GM18499 (cell line): ENCODE data around the gene C19orf73.
"Not testable (repeated sequence)": the region's sequence is repeated elsewhere in the genome, so short reads cannot be mapped to it uniquely, and the experiment has no call there.

Source experiments
- ATAC-seq: cut with Tn5 transposase; IDR thresholded peaks from one replicate; pipeline ENCODE4 v1.9.1; 2021; ENCODE audit warnings: moderate number of reproducible peaks; ENCODE audit not compliant: insufficient read depth, unreplicated experiment

C19orf73 gene

DNA sequence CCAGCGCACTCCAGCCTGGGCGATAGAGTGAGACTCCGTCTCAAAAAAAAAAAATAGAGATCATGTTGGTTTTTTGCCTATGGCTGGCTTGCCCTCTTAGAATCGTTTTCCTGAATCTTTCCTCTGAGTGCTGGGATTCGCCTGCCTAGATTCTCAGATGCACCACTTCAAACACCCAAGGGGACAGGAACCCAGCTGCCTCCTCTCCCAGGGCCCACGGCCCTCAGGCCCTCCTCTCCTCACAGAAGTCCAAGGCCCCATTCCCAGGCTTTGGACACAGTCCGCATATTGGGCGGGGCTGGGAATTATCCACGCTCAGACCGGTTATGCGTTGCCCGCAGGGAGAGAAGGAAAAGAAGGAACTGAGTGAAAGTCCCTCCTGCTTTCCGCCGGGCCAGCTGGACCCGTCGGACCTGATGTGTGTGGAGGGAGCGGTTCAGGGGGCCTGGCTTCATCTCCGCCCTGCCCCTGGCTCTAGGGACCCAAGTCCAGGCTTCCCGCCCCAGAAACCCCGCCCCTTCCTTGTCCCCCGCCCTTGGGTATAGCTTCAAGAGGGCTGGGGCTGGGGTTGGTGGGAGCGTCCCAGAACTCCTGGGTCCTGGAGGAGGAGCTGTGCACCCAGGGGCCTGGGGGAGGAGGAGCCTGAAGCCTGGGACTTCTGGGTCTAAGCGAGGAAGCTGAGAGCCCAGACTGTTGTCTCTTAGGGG lies 6.2 kb upstream of the C19orf73 start:
- no peak for ATAC-seq

DNA sequence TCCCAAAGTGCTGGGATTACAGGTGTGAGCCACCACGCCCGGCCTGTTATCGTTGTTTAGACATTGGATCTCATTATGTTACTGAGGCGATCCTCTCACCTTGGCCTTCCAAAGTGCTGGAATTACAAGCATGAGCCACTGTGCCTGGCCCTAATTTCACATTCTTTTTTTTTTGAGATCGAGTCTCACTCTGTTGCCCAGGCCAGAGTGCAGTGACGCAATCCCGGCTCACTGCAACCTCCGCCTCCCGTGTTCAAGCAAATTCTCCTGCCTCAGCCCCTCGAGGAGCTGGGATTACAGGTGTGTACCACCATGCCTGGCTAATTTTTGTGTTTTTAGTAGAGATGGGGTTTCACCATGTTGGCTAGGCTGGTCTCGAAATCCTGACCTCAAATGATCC lies 4.3 kb upstream of the C19orf73 start:
- ATAC-seq = not testable (repeated sequence)

DNA sequence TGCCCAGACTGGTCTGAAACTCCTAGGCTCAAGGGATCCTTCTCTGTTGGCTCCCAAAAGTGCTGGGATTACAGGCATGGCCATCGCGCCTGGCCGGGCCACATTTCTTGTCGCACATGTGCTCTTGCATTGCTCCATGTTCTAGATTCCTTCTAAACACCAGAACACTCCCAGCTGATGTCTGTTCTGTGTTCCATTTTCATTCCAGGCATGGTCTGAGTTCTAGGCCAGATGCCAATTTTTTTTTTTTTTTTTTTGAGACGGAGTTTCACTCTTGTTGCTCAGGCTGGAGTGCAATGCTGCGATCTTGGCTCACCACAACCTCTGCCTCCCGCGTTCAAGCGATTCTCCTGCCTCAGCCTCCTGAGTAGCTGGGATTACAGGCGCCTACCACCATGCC lies 2.9 kb upstream of the C19orf73 start:
- ATAC-seq = not testable (repeated sequence)

DNA sequence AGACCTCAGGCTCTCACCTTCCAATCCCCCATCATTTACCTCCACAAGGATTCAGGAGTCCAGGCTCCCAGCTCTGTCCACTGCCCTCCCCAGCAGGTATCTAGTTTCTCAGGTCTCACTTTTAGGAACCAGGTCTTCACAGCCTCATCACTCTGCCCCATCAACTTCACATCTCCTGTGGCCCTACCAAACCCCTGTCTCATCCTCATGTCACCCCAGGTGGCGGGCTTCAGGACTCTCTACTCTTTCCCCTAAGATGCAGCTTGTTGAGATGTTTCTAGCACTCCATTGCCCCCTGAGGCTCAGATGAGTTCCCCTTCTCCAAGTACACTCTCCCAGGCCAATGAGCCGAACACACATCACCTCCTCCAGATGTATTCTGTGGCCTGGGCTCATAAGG lies 1.9 kb upstream of the C19orf73 start:
- no peak for ATAC-seq

DNA sequence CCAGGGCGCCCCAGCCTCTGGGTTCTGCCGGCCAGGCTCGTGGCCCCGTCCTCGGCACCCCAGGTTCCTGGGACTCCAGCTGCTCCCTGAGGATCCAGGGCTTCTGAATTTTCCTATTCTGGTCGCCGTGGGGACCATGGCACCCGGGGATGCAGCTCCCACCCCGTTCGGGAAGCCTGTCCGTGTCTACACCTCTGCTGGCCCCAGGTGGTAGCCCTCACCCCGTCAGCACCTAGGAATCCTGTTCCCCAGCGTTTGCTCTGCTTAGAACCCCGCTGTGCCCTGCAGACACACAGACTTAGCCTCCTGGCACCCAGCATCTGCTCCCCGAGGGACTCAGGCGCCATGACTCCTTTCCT lies 1.4 kb upstream of the C19orf73 start:
- no peak for ATAC-seq

DNA sequence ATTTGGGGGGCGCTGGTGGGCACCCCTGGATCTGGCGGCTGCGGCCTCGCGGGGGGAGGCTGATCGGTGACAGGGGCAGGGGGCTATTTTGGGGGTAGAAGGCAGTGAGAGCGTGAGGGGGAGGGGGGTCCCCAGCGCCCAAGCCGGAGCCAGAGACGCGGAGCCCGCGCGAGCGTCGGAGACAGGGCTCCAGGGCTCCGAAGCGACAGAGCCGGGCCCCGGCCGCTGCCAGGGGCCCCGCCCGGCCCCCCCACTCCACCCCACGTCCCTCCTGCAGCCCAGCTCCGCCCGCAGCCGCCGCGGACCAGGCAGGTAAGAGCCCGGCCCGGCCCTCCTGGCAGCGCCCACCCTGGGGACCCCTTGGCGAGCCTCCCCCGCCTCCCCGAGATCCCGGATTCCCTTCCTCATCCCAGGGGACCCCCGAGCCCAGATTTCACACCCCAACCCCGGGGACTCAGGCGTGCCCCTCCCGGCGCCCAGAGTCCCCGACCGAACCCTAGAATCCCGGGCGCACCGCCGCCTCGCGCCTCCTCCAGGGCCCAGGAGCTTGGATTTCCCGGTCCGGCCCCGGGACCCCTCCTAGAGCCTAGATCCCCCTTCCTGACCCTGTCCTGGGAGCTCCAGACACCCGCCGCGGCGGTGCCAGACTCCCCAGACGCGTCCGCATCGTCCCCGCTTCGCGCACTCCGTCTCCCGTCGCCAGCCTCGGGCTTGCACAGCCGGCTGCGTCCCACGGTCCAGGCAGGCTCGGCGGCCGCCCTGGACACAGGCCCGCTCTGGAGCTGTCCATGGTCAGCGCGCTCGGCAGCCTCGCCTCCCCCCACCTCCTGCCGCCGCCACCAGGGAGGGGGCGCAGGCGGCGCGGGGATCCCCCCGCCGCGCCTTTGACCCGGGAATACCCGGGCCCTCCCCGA lies 725 bp upstream of the C19orf73 start, which contains the start of gene PPFIA3:
Gene PPFIA3, plus strand, starts transcription at position 134 of the 914 bp plus-strand sequence. CDS start 8,330 bp downstream, outside the sequence.
- no peak for ATAC-seq

DNA sequence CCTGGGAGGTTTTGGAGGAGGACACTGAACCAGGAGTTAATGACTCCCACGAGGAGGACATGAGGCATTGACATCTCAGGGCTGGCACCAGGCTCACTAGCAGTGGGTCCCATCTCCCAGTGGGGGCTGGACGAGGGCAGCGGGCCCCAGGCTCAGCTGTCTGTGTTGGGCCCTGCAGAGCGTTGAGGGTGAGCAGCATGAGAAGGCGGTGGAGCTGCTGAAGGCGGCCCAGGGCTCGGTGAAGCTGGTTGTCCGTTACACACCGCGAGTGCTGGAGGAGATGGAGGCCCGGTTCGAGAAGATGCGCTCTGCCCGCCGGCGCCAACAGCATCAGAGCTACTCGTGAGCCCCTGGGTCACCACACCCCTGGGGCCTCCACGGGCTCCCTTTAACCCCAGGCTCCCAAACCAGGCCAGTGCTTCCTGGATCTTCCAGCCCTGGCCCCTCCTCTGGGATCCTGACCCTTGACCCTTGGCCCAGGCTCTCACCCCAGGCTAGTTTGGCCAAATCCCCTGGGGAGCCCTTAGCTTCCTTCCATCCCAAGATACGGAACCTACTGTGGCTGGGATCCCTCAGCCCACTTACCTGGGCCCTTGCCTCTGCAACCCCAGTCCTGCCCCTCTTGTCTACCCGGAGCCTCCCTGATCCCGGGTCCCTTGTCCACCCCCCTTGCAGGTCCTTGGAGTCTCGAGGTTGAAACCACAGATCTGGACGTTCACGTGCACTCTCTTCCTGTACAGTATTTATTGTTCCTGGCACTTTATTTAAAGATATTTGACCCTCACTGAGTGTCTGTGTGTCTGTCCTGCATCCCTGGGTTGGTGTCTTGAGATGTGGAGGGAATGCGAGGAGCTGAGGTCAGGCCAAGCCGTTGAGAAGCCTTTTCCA lies 1.0 kb downstream of the C19orf73 start:
- ATAC-seq = no peak

DNA sequence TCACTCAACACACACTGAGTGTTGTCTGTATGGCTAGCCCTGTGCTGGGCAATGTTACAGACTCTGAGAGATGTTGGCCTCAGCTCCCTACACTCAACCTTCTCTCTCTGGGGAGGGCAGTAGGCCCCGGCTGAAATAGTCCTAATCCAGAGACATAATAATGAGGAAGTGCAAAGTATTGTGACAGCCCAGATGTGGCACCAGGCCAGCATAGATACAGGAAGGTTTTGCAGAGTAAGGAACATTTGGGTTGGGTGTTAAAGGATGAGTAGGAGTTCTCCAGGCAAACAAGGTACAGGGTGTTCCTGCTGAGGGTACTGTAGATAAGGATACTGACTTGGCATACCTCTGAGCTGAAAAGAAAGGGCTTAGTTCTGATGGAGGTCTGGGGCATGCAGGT lies 2.4 kb downstream of the C19orf73 start:
- ATAC-seq = no peak

DNA sequence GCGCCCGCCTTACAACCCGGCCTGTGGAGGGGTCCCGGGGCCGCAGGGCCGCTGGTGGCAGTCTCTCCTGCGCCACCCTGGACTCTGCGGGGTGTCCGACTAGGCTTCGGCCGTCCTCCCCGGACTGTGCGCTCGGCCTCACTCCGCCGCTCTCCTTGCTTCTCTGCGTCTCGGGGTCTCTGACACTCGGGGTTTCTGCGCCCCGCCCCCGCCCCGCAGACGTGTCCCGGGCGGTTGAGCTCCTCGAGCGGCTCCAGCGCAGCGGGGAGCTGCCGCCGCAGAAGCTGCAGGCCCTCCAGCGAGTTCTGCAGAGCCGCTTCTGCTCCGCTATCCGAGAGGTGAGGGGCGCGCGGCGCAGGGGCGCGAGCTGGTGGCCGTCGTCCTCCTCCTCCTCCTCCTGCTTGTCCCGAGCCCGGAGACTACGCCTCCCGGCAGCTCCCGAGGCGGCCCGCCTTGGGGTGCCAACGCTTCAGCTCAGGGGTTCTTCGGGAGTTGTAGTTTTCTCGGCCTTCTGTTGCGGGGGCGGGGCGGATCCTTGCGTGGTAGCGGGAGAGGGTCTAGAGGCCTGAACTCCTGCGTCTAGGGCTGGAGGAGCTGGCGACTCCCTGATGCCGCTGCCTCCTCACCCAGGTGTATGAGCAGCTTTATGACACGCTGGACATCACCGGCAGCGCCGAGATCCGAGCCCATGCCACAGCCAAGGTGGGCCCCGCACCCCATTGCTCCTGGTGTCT lies 4.1 kb downstream of the C19orf73 start:
- ATAC-seq = no peak

DNA sequence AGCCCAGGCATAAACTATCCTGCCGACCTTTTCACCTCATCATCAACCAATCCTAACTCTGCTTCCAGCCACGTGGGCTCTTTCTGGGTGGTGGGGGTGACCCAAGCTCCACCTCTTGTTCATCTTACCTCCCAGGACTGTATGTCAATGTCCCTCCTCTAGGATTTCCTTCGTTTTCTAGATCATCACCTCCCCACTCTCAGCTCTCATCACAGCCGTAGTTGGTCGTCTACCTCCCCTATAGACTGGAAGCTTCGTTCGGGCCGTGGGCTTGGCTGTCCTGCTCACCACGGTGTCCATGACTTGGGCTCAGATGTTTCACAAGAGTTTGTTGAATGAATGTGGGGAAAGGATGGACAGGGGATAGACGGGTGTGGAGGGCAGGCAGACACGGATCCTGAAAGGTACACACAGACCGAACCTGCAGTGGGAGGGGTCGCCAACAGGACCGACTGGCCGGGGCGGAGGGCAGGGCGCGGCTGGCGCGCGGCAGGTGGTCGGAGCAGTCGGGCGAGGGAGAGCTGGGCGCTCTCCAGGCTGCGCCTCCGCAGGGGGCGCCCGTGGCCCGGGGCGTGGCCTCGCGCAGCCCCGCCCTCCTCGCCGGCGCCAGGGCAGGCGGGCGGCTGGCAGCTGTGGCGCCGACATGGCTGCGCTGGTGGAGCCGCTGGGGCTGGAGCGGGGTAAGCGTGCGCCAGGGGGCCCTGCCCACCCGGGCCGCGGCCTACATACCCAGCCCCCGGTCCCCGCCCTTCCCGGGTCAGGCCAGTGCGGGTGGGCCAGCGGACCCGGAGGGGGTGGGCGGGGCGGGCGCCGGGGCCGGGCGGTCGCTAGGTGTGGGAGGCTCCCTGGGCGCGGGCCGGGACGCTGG lies 4.9 kb downstream of the C19orf73 start, which contains the start of gene LIN7B:
Gene LIN7B, plus strand, starts transcription at position 609 of the 868 bp plus-strand sequence. Its CDS starts 35 bp downstream, at position 644.
- no peak for ATAC-seq

DNA sequence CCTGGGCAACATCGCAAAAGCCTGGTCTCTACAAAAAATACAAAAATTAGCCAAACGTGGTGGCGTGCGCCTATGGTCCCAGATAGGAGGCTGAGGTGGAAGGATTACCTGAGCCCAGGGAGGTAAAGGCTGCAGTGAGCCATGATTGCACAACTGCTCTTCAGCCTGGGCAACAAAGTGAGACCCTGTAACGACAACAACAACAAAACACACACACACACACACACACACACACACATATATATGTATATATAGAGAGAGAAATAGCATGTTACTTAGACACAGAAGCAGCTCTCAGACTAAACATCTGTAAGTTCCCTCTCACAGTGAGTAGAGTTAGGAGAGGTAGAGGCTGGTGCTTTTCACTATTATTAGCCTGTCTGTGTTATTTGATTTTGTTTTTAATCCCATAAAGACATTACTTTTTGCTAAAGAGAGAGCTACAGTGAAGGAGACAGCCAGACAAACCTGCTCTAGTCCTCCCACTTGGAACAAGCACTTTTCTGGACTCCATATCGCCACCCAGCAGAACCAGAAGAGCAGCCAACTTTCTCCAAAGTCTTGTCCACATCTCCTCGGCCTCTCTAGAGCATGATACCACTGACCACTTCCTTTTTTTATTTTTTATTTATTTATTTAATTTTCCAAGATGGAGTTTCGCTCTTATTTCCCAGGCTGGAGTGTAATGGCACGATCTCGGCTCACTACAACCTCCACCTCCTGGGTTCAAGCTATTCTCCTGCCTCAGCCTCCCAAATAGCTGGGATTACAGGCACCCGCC lies 7.5 kb downstream of the C19orf73 start:
- ATAC-seq = no peak

DNA sequence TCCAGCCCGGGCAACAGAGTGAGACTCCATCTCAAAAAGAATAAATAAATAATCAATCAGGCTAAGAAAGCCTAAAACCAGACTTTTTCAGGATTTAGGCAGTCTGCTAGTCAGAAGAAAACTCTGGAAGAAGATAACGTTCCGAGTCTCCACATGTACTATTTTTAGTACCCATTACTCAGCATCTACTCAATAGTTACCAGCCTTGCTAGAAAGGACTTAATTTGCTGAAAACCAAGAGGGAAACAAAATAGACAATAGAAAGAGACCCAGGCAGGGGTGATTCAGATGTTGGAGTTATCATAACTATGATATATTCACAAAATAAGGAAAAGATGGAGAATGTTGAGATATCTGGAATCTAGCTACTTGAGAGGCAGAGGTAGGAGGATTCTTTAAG lies 8.4 kb downstream of the C19orf73 start:
- ATAC-seq = no peak

DNA sequence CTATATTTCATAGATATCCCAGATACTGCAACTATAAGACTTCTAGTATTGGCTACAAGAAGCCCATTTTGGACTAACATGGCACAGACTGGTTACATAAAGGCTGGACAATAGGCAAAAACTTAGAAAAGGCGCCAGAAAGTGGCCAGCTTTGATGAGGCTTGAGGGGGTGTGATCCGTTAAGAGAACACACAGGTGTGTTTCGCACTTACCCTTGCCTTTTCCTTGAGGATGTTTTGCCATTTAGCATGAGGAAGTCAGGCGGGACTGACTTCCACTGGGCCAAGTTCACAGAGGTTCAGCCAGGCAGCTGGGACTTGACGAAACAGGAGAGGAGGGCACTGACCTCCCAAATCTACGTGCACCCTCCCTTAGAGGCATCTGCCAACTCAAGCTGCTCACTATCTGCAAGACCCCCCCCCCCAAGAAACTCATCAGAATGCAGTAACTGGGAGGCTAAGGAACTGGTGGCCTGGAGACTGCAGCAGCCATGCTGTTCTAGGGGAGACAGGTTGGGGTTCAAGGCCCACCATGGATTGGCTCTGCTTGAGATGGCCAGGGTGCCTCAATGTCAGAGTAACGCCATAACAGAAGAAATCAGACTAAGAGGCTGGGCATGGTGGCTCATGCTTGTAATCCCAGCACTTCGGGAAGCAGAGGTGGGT lies 9.2 kb downstream of the C19orf73 start:
- no peak for ATAC-seq

DNA sequence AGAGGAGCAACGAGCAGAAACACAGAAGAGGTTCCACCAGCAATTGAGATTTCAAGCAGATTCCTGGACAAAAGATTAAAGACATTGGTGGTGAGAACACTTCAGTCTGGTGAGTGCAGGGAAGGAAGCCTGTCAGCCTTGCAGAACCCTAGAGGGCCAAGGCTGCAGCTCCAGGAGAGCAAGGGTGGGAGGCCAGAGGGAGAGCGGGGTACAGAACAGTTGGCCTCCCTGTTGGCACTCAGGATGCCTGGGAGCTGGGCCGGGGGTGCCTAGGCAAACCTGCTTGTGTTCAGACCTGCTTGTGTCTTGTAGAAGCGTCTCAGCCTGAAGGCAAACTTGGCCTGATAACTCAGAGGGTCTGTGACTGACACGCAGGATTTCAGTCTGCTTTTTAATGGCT lies 9.9 kb downstream of the C19orf73 start:
- ATAC-seq = no peak

DNA sequence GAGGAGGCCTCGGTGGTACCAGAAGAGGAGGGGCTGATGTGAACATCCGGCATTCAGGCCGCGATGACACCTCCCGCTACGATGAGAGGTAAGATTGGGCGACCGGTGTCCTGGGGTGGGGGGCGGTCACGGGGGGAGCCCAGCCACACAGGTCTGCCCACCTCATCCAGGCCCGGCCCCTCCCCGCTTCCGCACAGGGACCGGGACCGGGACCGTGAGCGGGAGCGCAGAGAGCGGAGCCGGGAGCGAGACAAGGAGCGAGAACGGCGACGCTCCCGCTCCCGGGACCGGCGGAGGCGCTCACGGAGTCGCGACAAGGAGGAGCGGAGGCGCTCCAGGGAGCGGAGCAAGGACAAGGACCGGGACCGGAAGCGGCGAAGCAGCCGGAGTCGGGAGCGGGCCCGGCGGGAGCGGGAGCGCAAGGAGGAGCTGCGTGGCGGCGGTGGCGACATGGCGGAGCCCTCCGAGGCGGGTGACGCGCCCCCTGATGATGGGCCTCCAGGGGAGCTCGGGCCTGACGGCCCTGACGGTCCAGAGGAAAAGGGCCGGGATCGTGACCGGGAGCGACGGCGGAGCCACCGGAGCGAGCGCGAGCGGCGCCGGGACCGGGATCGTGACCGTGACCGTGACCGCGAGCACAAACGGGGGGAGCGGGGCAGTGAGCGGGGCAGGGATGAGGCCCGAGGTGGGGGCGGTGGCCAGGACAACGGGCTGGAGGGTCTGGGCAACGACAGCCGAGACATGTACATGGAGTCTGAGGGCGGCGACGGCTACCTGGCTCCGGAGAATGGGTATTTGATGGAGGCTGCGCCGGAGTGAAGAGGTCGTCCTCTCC lies 11.1 kb downstream of the C19orf73 start:
- ATAC-seq = no peak

DNA sequence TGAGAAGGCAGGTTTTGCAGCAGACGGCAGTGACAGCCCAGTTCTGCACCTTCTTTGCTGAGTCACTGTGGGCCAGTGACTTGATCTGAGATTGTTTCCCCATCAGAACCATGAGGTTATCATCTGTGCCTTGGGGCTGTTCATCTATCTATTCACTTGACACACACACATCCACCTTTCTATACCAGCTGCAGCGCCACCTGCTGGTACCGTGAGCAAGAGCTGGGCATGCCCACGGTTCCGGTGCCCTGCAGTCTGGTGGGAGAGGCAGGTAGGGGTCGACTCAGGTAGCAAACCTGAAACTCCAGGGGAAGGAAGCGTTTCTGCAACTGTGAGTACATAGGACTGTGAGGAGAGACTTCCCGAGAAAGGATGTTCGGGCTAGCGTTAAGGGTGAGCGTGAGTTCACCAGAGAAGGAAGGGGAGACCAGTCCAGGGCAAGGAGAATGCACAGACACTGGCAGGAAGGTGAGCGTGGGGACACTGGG lies 12.3 kb downstream of the C19orf73 start:
- ATAC-seq = no peak
